ENCODE results near the gene CATSPER1.

GRCh38 chr11:66004186-66004585 is 22.1 kb downstream of the CATSPER1 start:
- TF ChIP-seq, protein P1, sequence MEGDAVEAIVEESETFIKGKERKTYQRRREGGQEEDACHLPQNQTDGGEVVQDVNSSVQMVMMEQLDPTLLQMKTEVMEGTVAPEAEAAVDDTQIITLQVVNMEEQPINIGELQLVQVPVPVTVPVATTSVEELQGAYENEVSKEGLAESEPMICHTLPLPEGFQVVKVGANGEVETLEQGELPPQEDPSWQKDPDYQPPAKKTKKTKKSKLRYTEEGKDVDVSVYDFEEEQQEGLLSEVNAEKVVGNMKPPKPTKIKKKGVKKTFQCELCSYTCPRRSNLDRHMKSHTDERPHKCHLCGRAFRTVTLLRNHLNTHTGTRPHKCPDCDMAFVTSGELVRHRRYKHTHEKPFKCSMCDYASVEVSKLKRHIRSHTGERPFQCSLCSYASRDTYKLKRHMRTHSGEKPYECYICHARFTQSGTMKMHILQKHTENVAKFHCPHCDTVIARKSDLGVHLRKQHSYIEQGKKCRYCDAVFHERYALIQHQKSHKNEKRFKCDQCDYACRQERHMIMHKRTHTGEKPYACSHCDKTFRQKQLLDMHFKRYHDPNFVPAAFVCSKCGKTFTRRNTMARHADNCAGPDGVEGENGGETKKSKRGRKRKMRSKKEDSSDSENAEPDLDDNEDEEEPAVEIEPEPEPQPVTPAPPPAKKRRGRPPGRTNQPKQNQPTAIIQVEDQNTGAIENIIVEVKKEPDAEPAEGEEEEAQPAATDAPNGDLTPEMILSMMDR (IDR thresholded peaks at IDR 0.05), result no peak
- TF ChIP-seq REST (IDR thresholded peaks at IDR 0.05), result no peak
- no peak for TF ChIP-seq SMC3 (IDR thresholded peaks at IDR 0.05)
- TF ChIP-seq BCL3 (IDR thresholded peaks at IDR 0.05), result no peak
- TF ChIP-seq CEBPB (IDR thresholded peaks at IDR 0.05), result no peak
- TF ChIP-seq PHF8 (IDR thresholded peaks at IDR 0.05; ENCODE audit: borderline replicate concordance, low read depth), result no peak
- TF ChIP-seq MAX (IDR thresholded peaks at IDR 0.05), result no peak
- TF ChIP-seq POLR2A (IDR thresholded peaks at IDR 0.05; ENCODE audit: low read length), result no peak
- no peak for TF ChIP-seq MYC (IDR thresholded peaks at IDR 0.05; ENCODE audit: borderline replicate concordance, low read length)
- no peak for TF ChIP-seq CBX8 (IDR thresholded peaks at IDR 0.05)
